Astrocyte of the cerebellum (primary cell): ENCODE results near the gene CHKA.

Experiments used
- DNase-seq: peaks from one replicate; pipeline ENCODE4 v3.0.0-alpha.2; 2011; ENCODE audit warnings: low read depth
- H3K4me3 ChIP-seq: 2 replicates; pipeline ENCODE4 v1.5.1; 2011; ENCODE audit warnings: mild to moderate bottlenecking, low read depth, low read length, moderate library complexity
- in situ Hi-C: cut with HindIII; loops from 2 replicates; pipeline ENCODE4 v1.10.0; 2017; ENCODE audit warnings: low sequenced_read_pairs
- TF ChIP-seq, protein P1 (sequence below): IDR thresholded peaks from 2 replicates; pipeline ENCODE4 v1.5.1; 2012; ENCODE audit warnings: low read length, low read depth, moderate library complexity, mild to moderate bottlenecking; ENCODE audit errors: missing control alignments

Gene CHKA

DNA sequence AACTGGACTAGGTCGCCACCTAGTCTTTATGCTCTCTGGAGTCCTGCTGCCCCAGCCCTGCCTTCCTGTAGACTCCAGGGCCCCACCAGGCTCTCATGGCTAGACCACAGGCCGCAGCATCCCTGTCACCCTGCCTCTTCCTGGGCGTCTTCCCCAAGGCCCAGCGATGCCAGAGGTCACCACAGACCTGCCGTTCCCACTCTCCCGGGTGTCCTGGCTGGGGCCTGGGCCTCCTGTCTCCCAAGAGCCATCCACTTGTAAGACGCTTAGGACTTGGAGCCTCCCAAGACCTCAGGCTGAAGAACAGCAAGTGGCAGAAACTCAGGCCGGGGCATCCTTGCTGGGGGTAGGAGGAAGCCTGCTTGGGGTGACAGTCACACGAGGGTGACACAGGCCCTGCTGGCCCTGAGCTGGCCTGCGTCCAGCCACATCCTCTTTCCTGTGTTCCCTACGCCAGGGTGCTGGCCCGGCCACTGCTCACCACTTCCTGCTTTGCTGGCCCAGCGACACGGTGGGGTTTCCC lies 84.4 kb downstream of the CHKA start:
- in situ Hi-C loops = no loop called here
- no peak for DNase-seq
- TF ChIP-seq, protein P1, sequence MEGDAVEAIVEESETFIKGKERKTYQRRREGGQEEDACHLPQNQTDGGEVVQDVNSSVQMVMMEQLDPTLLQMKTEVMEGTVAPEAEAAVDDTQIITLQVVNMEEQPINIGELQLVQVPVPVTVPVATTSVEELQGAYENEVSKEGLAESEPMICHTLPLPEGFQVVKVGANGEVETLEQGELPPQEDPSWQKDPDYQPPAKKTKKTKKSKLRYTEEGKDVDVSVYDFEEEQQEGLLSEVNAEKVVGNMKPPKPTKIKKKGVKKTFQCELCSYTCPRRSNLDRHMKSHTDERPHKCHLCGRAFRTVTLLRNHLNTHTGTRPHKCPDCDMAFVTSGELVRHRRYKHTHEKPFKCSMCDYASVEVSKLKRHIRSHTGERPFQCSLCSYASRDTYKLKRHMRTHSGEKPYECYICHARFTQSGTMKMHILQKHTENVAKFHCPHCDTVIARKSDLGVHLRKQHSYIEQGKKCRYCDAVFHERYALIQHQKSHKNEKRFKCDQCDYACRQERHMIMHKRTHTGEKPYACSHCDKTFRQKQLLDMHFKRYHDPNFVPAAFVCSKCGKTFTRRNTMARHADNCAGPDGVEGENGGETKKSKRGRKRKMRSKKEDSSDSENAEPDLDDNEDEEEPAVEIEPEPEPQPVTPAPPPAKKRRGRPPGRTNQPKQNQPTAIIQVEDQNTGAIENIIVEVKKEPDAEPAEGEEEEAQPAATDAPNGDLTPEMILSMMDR = no peak
- H3K4me3 ChIP-seq = no peak overlapping the region

DNA sequence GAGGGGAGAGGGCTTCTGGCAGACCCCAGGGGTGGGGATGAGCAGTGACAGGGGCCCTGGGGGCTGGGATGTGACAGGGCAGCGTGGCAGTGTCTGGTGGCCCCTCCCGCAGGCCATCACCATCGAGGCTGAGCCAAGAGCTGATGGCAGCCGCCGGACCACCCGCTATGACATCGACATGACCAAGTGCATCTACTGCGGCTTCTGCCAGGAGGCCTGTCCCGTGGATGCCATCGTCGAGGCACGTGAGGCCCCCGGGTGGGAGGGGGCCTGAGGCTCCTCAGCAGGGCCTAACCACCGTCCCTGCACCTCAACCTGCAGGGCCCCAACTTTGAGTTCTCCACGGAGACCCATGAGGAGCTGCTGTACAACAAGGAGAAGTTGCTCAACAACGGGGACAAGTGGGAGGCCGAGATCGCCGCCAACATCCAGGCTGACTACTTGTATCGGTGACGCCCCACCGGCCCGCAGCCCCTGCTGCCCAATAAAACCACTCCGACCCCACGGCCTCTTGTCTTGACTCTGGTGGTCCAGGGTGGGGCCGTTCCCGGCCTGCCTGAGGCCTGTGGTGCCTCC lies 85.0 kb downstream of the CHKA start:
- H3K4me3 ChIP-seq = no peak overlapping the region
- in situ Hi-C loops = no loop called here
- no peak for DNase-seq
- TF ChIP-seq, protein P1 = no peak

DNA sequence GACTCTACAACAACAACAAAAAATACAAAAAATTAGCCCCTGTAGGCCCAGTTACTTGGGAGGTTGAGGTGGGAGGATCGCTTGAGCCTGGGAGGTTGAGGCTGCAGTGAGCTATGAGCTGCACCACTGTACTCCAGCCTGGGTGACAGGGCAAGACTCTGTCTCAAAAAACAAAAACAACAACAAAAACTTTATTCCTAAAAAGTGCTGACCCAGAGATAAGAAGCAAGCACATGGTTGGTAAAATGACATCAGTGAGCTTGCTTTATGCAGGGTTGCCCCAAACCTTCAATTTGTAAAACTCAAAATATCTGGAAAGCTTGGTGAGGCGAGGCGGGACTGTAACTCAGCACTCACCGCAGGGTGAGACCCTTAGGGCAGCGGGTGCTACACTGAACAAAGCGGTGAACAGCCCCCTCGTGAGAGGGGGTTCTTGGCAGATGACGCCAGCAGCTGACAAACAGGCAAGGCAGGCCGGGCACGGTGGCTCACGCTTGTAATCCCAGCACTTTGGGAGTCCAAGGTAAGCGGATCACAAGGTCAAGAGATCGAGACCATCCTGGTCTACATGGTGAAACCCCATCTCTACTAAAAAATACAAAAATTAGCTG lies 85.8 kb downstream of the CHKA start:
- H3K4me3 ChIP-seq = no peak overlapping the region
- TF ChIP-seq, protein P1 = no peak
- DNase-seq = no peak
- in situ Hi-C loops = no loop called here

DNA sequence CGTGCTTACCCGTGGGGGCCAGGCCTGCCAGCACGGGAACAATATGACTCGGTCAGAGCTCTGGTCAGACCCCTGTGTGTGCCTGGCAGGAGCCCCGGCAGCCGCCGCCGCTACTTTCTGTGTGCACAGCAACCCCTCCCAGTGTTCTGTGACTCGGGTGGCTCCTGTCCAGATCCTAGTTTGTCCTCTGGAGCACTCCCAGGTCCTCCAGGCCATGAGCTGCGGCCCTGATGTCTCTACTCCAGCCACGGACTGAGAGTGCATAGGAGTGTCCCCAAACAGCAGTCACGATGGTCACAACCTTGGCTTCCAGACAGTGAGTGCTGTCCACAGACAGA lies 87.5 kb downstream of the CHKA start:
- no peak overlapping the region for H3K4me3 ChIP-seq
- TF ChIP-seq, protein P1 = no peak
- in situ Hi-C loops = no loop called here
- no peak for DNase-seq

DNA sequence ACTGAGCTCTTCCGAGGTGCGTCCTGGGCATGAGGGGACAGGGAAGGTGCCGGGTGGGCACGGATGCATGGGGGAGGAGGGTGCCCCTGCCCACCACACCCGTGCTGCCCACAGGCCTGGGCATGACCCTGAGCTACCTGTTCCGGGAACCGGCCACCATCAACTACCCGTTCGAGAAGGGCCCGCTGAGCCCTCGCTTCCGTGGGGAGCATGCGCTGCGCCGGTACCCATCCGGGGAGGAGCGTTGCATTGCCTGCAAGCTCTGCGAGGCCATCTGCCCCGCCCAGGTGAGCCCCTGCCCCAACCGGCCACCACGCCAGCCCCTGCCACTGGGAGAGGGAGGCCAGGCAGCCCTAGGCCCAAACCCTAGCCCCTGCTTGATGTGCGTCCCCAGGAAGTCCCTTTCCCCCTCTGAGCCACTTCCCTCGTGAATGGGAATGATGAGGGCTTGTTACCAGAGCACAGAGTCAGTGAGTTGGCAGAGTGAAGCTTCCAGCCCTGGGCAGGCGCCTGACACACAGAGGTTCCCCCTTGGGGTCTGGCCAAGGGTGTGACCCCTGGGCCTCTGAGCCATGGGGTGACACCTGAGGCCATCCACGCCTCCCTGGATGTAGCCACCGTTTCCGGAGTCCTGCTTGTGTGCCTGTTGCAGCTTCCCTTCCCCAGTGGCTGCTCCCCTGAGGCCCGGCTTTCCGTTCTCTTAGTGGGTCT lies 88.0 kb downstream of the CHKA start:
- in situ Hi-C loops = no loop called here
- TF ChIP-seq, protein P1 = no peak
- no peak for DNase-seq
- H3K4me3 ChIP-seq = no peak overlapping the region

DNA sequence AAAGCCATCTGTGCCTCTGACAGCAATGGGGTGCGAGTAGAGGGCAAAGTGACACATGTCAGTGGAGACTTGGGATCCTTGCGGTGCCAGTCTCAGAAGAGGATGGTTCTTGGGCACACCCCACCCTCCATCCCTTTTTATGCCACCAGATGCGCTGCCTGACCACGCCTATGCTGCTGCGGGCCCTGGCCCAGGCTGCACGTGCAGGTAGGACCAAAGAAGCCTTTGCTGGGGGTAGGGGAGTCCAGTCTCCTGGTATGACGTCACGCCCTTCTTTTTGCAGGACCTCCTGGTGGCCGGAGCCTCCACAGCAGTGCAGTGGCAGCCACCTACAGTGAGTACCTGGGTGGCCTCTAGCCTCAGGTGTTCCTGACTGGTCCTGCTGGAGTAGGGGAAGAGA lies 89.2 kb downstream of the CHKA start:
- TF ChIP-seq, protein P1 = no peak
- in situ Hi-C loops = no loop called here
- peak overlapping the region; percentile 87 for H3K4me3 ChIP-seq

More for the DNA sequence above, 89.2 kb downstream of the CHKA start:
- DNase-seq = no peak
